ENCODE results near the gene EPPIN.
"Not testable (repeated sequence)": the region's sequence is repeated elsewhere in the genome, so short reads cannot be mapped to it uniquely, and the experiment has no call there.

DNA sequence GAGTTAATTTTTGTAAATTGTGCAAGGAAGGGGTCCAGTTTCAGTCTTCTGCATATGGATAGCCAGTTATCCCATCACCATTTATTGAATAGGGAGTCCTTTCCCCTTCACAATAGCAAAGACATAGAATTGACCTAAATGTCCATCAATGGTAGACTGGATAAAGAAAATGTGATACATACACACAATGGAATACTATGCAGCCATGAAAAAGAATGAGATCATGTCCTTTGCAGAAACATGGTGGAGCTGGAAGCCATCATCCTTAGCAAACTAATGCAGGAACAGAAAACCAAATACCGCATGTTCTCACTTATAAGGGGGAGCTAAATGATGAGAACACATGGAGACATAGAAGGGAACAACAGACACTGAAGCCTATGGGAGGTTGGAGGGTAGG is 22.4 kb upstream of the EPPIN start:
- TF ChIP-seq CTCF (IDR thresholded peaks at IDR 0.05); POLR2AphosphoS5 (IDR thresholded peaks at IDR 0.05; ENCODE audit: low read depth, low read length): not testable (repeated sequence)

Data from Panc1 (cell line).